Endothelial cell of umbilical vein (primary cell): ENCODE measurements around the gene KAZALD1. TPM values are rescaled to one million over a fixed set of nuclear protein-coding genes. Genes with fewer than 3 reads are reported as not detected.

ENCODE experiments used
- BruUV-seq: library from RNA; stranded (reverse); fragments of 400-500 nt; replicated peaks from 2 replicates; lab custom pipeline; 2021; lab: Mats Ljungman, UMichigan
- CTCF ChIA-PET: fragments of 300-600, 350-600 bp; sonication (Branson Sonifier 250); formaldehyde crosslinking; loops from one replicate; lab custom pipeline; 2021; ENCODE audit warnings: antibody characterized with exemption, inconsistent platforms; lab: Charles Lee
- POLR2A ChIA-PET: fragments of 300-600, 350-600 bp; sonication (Branson Sonifier 250); formaldehyde crosslinking; loops from one replicate; lab custom pipeline; 2021; ENCODE audit warnings: antibody characterized with exemption, inconsistent platforms; lab: Charles Lee
- DNase-seq: peaks from one replicate; pipeline ENCODE4 v3.0.0-alpha.2; 2011; ENCODE audit warnings: low read depth, low spot score
- FAIRE-seq: peaks from 2 replicates; lab custom pipeline; 2011; peaks lifted over from hg19 to GRCh38; lab: Jason Lieb, UNC
- H2AFZ ChIP-seq: 2 replicates; pipeline ENCODE4 v1.6.0; 2012; ENCODE audit warnings: low read depth, low read length, control low read depth, inconsistent platforms
- H3K27ac ChIP-seq: 2 replicates; pipeline ENCODE4 v1.5.1; 2011; ENCODE audit warnings: low read depth, mild to moderate bottlenecking, control low read depth, low read length, moderate library complexity; ENCODE audit not compliant: insufficient read depth
- H3K27me3 ChIP-seq, 2 experiments: 2 replicates each; pipeline versions ENCODE4 v1.6.0 to v1.6.1; 2011; ENCODE audit warnings: low read length in 2 of 2, mixed read lengths in 1 of 2; ENCODE audit not compliant: control insufficient read depth in 2 of 2, insufficient read depth in 2 of 2
- H3K36me3 ChIP-seq, 2 experiments: 2 replicates in 1 of 2; 3 replicates in 1 of 2; pipeline ENCODE4 v1.5.1; 2011; ENCODE audit warnings: low read length in 2 of 2, mild to moderate bottlenecking in 1 of 2, moderate library complexity in 1 of 2; ENCODE audit not compliant: control insufficient read depth in 2 of 2, insufficient read depth in 2 of 2; ENCODE audit errors: extremely low read depth in 1 of 2
- H3K4me1 ChIP-seq: 3 replicates; pipeline ENCODE4 v1.5.1; 2011; ENCODE audit warnings: mild to moderate bottlenecking, low read length; ENCODE audit not compliant: control insufficient read depth, insufficient read depth; ENCODE audit errors: extremely low read depth
- H3K4me2 ChIP-seq: 2 replicates; pipeline ENCODE4 v1.6.1; 2011; ENCODE audit warnings: low read length, control low read depth, mixed read lengths; ENCODE audit not compliant: insufficient read depth
- H3K4me3 ChIP-seq, 3 experiments: fragments of 200-600 bp in 1 of 3; sonication (generic), shearing (Covaris generic) in 1 of 3; replicated peaks in 1 of 3; 2 replicates each; pipeline ENCODE4 v1.5.1; 2011 to 2016; ENCODE audit warnings: control low read depth in 3 of 3, low read length in 3 of 3, mild to moderate bottlenecking in 2 of 3, inconsistent platforms in 1 of 3, low read depth in 1 of 3, moderate library complexity in 1 of 3; ENCODE audit not compliant: insufficient read depth in 1 of 3
- H3K79me2 ChIP-seq: 2 replicates; pipeline ENCODE4 v1.6.0; 2012; ENCODE audit warnings: low read length, inconsistent platforms; ENCODE audit not compliant: control insufficient read depth, insufficient read depth
- H3K9ac ChIP-seq: replicated peaks from 2 replicates; pipeline ENCODE3; 2011; ENCODE audit warnings: low read length, control low read depth; ENCODE audit not compliant: insufficient read depth; ENCODE audit errors: extremely low read depth
- H3K9me1 ChIP-seq: replicated peaks from 3 replicates; pipeline ENCODE4 v1.6.0; 2011; ENCODE audit warnings: mild to moderate bottlenecking, low read length; ENCODE audit not compliant: control insufficient read depth, insufficient read depth; ENCODE audit errors: extremely low read depth
- H3K9me3 ChIP-seq: replicated peaks from 2 replicates; pipeline ENCODE4 v1.5.1; 2012; ENCODE audit warnings: low read length, inconsistent platforms; ENCODE audit not compliant: control insufficient read depth, insufficient read depth
- H4K20me1 ChIP-seq: replicated peaks from 2 replicates; pipeline ENCODE3; 2011; ENCODE audit warnings: mild to moderate bottlenecking, low read length; ENCODE audit not compliant: control insufficient read depth, insufficient read depth; ENCODE audit errors: extremely low read depth
- EZH2 ChIP-seq: IDR thresholded peaks from 2 replicates; pipeline ENCODE4 v1.6.1; 2012; ENCODE audit warnings: borderline replicate concordance, low read depth, mild to moderate bottlenecking, moderate library complexity, low read length, inconsistent platforms; ENCODE audit not compliant: severe bottlenecking
- FOS ChIP-seq: IDR thresholded peaks from 2 replicates; pipeline ENCODE4 v1.6.1; 2011; ENCODE audit warnings: mild to moderate bottlenecking, low read length, moderate library complexity, borderline replicate concordance; ENCODE audit not compliant: insufficient read depth
- GATA2 ChIP-seq: IDR thresholded peaks from 2 replicates; pipeline ENCODE4 v1.7.0; 2011; ENCODE audit warnings: low read depth, mild to moderate bottlenecking, moderate library complexity, mixed read lengths, low read length; ENCODE audit not compliant: insufficient read length, insufficient read depth
- JUN ChIP-seq: IDR thresholded peaks from 2 replicates; pipeline ENCODE4 v1.6.1; 2011; ENCODE audit warnings: borderline replicate concordance, low read depth; ENCODE audit not compliant: insufficient read length, insufficient read depth
- MYC ChIP-seq: IDR thresholded peaks from one replicate; pipeline ENCODE4 v1.6.1; 2011; ENCODE audit warnings: mild to moderate bottlenecking, low read depth, low read length
- POLR2A ChIP-seq: IDR thresholded peaks from 2 replicates; pipeline ENCODE4 v1.6.1; 2012; ENCODE audit warnings: low read depth, mild to moderate bottlenecking, control low read depth, low read length
- POLR2AphosphoS5 ChIP-seq: IDR thresholded peaks from 2 replicates; pipeline ENCODE4 v1.6.1; 2012; ENCODE audit warnings: low read depth, mild to moderate bottlenecking, control low read depth, low read length, moderate library complexity; ENCODE audit not compliant: insufficient read depth
- dilution Hi-C: fragments of 300-500 bp; cut with MboI; formaldehyde crosslinking; loops from one replicate; pipeline ENCODE4 v1.15.0; 2019; ENCODE audit warnings: low sequenced_read_pairs; ENCODE audit not compliant: extremely low pct_ligation_motif_present
- intact Hi-C: fragments of 100-400 bp; cut with micrococcal nuclease; formaldehyde crosslinking; loops from one replicate; pipeline ENCODE4 v1.10.0; 2022
- polyA plus RNA-seq, 4 experiments: library from polyadenylated mRNA; depleted of rRNA in 3 of 4; stranded (reverse) in 3 of 4; unstranded in 1 of 4; fragments of >200 nt; gene quantifications; 2 replicates each; pipeline versions ENCODE4 v1.2.1 to v1.2.3, GENCODE V29; 2011 to 2012; ENCODE audit warnings: missing spikeins in 1 of 4
- total RNA-seq: library from RNA; stranded (reverse); gene quantifications from 2 replicates; pipeline ENCODE4 v1.2.3, GENCODE V29; 2021
- TF ChIP-seq, protein P1 (sequence below), 2 donors: IDR thresholded peaks; 1 replicate in 1 of 2; 2 replicates in 1 of 2; pipeline ENCODE4 v1.5.1; 2011; ENCODE audit warnings: low read length in 2 of 2, mild to moderate bottlenecking in 2 of 2, moderate library complexity in 2 of 2, control low read depth in 1 of 2, inconsistent platforms in 1 of 2, low read depth in 1 of 2; ENCODE audit not compliant: insufficient read depth in 1 of 2; ENCODE audit errors: extremely low read depth in 1 of 2
- TF ChIP-seq, protein P2 (sequence below): IDR thresholded peaks from 2 replicates; pipeline ENCODE4 v1.6.1; 2011; ENCODE audit not compliant: insufficient read depth, insufficient read length

Gene KAZALD1
- total and polyA plus RNA-seq, 2 donors (not counting 3 experiments of a cell fraction or from before 2014, with no cell fraction given), result 3.0 to 3.3 TPM

DNA sequence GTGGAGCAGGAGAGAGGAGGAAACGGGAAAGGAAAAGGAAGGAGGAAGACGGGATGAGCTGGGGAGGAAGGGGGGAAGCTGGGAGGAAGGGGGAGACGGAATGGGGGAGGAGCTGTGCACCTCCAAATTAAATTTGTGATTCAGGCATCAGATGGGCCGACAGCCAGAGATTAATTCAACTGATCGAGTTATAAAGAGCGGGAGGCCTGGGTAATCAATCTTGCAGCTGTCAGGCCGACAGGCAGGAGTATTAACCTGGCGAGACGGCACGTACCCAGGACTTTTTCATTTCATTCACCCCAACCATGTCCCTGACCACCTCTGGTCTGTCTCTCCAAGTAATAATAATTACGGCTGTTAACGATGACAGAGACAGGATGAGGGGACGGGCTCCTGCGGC lies 26.2 kb downstream of the KAZALD1 start:
- no peaks in the 10 kb centered on the region for H3K36me3 ChIP-seq

DNA sequence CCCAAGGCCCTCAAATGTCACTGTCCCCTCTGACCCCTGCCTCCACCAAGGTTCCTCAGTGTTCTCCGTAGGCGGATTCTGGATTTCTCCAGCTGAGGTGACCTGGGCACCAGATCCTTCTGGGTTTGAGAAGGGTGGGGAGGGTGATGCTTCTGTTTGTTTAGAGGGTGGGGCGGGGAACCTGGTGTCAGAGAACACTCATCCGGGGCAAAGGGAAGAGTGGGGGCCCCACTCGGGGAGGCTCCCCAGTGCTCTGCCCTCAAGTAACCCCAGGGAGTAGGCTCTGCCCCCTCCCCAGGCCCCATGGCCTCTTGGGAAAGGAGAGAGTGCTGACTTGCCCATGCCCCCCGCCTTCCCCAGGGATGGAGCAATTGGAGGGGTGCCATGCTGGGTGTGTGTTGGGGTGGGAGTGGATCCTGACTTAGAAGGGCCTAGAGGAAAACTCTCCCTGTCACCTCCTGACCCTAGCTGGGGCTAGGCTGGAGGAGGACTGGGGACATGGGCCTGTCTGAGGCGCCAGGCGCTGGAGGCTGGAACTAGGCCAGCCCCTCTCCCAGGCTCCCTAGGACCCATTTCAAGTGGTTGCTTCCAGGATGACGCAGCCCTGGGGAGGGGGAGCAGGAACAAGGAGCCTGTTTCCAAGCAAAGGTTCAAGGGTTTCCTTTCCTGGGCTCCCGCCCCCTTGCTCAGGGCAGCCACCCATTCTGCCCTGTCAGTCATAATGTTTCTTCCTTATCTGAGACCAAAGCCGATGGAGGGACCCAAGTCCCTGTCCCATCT lies 27.9 kb downstream of the KAZALD1 start:
- Histone ChIP-seq H3K9me1 (no peaks in the 10 kb centered on the region), H4K20me1 (no peaks in the 10 kb centered on the region), H3K4me1 (no peaks in the 10 kb centered on the region), H3K36me3 (no peaks in the 10 kb centered on the region), H3K9me3 (no peaks in the 10 kb centered on the region), H3K4me2 (no peak overlapping the region), H3K27ac (no peak overlapping the region), H2AFZ (no peak overlapping the region), H3K79me2 (no peaks in the 10 kb centered on the region), H3K9ac (no peak overlapping the region), H3K27me3 (peaks cover 28 to 33% of the 10 kb centered on the region in 2 experiments), H3K4me3 (no peak overlapping the region)
- BruUV-seq, result no TSS peak
- intact Hi-C loops (no loop called here), dilution Hi-C loops (no loop called here)
- CTCF ChIA-PET, result interaction anchor here (6.7 kb wide), 1 partner anchor 7 kb away, joined by 52 read pairs; no protein-coding TSS in a partner anchor
- no peak for TF ChIP-seq EZH2
- no peak for TF ChIP-seq POLR2A
- no peak for TF ChIP-seq MYC
- TF ChIP-seq, protein P1, sequence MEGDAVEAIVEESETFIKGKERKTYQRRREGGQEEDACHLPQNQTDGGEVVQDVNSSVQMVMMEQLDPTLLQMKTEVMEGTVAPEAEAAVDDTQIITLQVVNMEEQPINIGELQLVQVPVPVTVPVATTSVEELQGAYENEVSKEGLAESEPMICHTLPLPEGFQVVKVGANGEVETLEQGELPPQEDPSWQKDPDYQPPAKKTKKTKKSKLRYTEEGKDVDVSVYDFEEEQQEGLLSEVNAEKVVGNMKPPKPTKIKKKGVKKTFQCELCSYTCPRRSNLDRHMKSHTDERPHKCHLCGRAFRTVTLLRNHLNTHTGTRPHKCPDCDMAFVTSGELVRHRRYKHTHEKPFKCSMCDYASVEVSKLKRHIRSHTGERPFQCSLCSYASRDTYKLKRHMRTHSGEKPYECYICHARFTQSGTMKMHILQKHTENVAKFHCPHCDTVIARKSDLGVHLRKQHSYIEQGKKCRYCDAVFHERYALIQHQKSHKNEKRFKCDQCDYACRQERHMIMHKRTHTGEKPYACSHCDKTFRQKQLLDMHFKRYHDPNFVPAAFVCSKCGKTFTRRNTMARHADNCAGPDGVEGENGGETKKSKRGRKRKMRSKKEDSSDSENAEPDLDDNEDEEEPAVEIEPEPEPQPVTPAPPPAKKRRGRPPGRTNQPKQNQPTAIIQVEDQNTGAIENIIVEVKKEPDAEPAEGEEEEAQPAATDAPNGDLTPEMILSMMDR (IDR thresholded peaks at IDR 0.05; ENCODE audit: extremely low read depth in 1 of 2, insufficient read depth in 1 of 2, low read depth in 1 of 2, low read length in 2 of 2), result no peak
- no peak for TF ChIP-seq GATA2
- TF ChIP-seq, protein P2, sequence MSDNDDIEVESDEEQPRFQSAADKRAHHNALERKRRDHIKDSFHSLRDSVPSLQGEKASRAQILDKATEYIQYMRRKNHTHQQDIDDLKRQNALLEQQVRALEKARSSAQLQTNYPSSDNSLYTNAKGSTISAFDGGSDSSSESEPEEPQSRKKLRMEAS, result no peak
- no peak for TF ChIP-seq JUN
- no peak for TF ChIP-seq POLR2AphosphoS5
- TF ChIP-seq FOS, result no peak
- FAIRE-seq (no peak), DNase-seq (no peak)
- POLR2A ChIA-PET, result no interaction called here

More for the DNA sequence above, 26.2 kb downstream of the KAZALD1 start:
- Histone ChIP-seq H3K9ac (no peak overlapping the region), H3K79me2 (no peaks in the 10 kb centered on the region), H2AFZ (no peak overlapping the region), H3K27ac (no peak overlapping the region), H3K4me1 (no peaks in the 10 kb centered on the region), H3K9me3 (no peaks in the 10 kb centered on the region), H3K4me3 (no peak overlapping the region), H3K9me1 (no peaks in the 10 kb centered on the region), H3K27me3 (peaks cover 28 to 34% of the 10 kb centered on the region in 2 experiments), H3K4me2 (no peak overlapping the region), H4K20me1 (no peaks in the 10 kb centered on the region)
- CTCF ChIA-PET, result interaction anchor here (6.7 kb wide), 1 partner anchor 8 kb away, joined by 52 read pairs; no protein-coding TSS in a partner anchor
- intact Hi-C loops, result no loop called here
- no TSS peak for BruUV-seq
- DNase-seq, result no peak
- dilution Hi-C loops, result no loop called here
- POLR2A ChIA-PET, result no interaction called here
- TF ChIP-seq EZH2 (no peak), FOS (no peak), POLR2AphosphoS5 (no peak), JUN (no peak), POLR2A (no peak), MYC (no peak)
- TF ChIP-seq, protein P2, result no peak
- no peak for FAIRE-seq
